Neural cell (in vitro differentiated cells): ENCODE results near the gene HOMEZ. TPM values are rescaled to one million over a fixed set of nuclear protein-coding genes. Genes with fewer than 3 reads are reported as not detected.

ENCODE experiments used
- H2AFZ ChIP-seq: fragments of 200-600, 300-800 bp; sonication (generic), shearing (Covaris generic); 2 replicates; pipeline ENCODE4 v1.6.0; 2014; ENCODE audit warnings: low read depth, mild to moderate bottlenecking, antibody characterized with exemption, low read length, moderate library complexity
- H3F3A ChIP-seq: fragments of 200-600 bp; shearing (Covaris generic); 2 replicates; pipeline ENCODE4 v1.6.1; 2016; ENCODE audit warnings: mild to moderate bottlenecking, moderate library complexity, mixed read lengths, antibody characterized with exemption, low read length; ENCODE audit not compliant: insufficient read depth, poor library complexity, severe bottlenecking
- H3K27ac ChIP-seq: fragments of 200-600, 300-800 bp; sonication (generic), shearing (Covaris generic); 2 replicates; pipeline ENCODE4 v1.5.1; 2014; ENCODE audit warnings: mild to moderate bottlenecking, low read length, moderate library complexity
- H3K27me3 ChIP-seq: fragments of 300-800, 200-600 bp; sonication (generic), shearing (Covaris generic); 2 replicates; pipeline ENCODE4 v1.6.0; 2014; ENCODE audit warnings: mild to moderate bottlenecking, low read depth, low read length, moderate library complexity; ENCODE audit not compliant: insufficient read depth
- H3K36me3 ChIP-seq: fragments of 300-800, 200-600 bp; sonication (generic), shearing (Covaris generic); 2 replicates; pipeline ENCODE4 v1.5.1; 2014; ENCODE audit warnings: mild to moderate bottlenecking, antibody characterized with exemption, low read length, moderate library complexity; ENCODE audit not compliant: insufficient read depth
- H3K4me2 ChIP-seq: fragments of 300-800, 200-600 bp; sonication (generic), shearing (Covaris generic); 2 replicates; pipeline ENCODE4 v1.6.0; 2014; ENCODE audit warnings: mild to moderate bottlenecking, low read length
- H3K4me3 ChIP-seq: fragments of 300-800, 200-600 bp; sonication (generic), shearing (Covaris generic); 2 replicates; pipeline ENCODE4 v1.5.1; 2014; ENCODE audit warnings: mild to moderate bottlenecking, low read length, moderate library complexity
- H3K79me2 ChIP-seq: fragments of 200-600 bp; shearing (Covaris generic); replicated peaks from 2 replicates; pipeline ENCODE4 v1.6.0; 2014; ENCODE audit warnings: mild to moderate bottlenecking, low read length, moderate library complexity; ENCODE audit not compliant: insufficient read depth
- H3K9ac ChIP-seq: fragments of 300-800, 200-600 bp; sonication (generic), shearing (Covaris generic); 2 replicates; pipeline ENCODE4 v1.6.1; 2016; ENCODE audit warnings: mild to moderate bottlenecking, low read length, mixed read lengths
- H3K9me2 ChIP-seq: fragments of 200-600 bp; shearing (Covaris generic); 2 replicates; pipeline ENCODE4 v1.6.1; 2016; ENCODE audit warnings: mild to moderate bottlenecking, low read length, mixed read lengths; ENCODE audit not compliant: insufficient read depth
- H3K9me3 ChIP-seq: fragments of 200-600, 300-800 bp; sonication (generic), shearing (Covaris generic); 2 replicates; pipeline ENCODE4 v1.6.1; 2016; ENCODE audit warnings: mild to moderate bottlenecking, mixed run types, low read length, moderate library complexity, mixed read lengths
- H4K20me1 ChIP-seq: fragments of 200-600 bp; shearing (Covaris generic); 2 replicates; pipeline ENCODE4 v1.6.1; 2016; ENCODE audit warnings: mild to moderate bottlenecking, mixed run types; ENCODE audit not compliant: insufficient read depth
- EP300 ChIP-seq: fragments of 450-650 bp; conservative IDR thresholded peaks from 2 replicates; pipeline ENCODE4 v1.6.1; 2014; ENCODE audit warnings: antibody characterized with exemption, mild to moderate bottlenecking, moderate library complexity; ENCODE audit not compliant: poor library complexity, severe bottlenecking
- EZH2 ChIP-seq: fragments of 200-600, 300-800 bp; shearing (Covaris generic), sonication (generic); IDR thresholded peaks from 2 replicates; pipeline ENCODE4 v1.6.1; 2014; ENCODE audit warnings: antibody characterized with exemption, low read length, borderline replicate concordance, mild to moderate bottlenecking; ENCODE audit not compliant: insufficient read depth, poor library complexity, severe bottlenecking
- MXI1 ChIP-seq: fragments of 450-650 bp; conservative IDR thresholded peaks from 2 replicates; pipeline ENCODE4 v1.6.1; 2014; ENCODE audit warnings: antibody characterized with exemption, mild to moderate bottlenecking; ENCODE audit not compliant: poor library complexity, severe bottlenecking
- POLR2AphosphoS5 ChIP-seq: IDR thresholded peaks from 2 replicates; pipeline ENCODE4 v1.6.1; 2012
- RAD21 ChIP-seq: fragments of 450-650 bp; conservative IDR thresholded peaks from 2 replicates; pipeline ENCODE4 v1.6.1; 2014; ENCODE audit warnings: antibody characterized with exemption, mild to moderate bottlenecking, moderate library complexity
- SMC3 ChIP-seq: fragments of 450-650 bp; conservative IDR thresholded peaks from 2 replicates; pipeline ENCODE4 v1.6.1; 2014; ENCODE audit warnings: antibody characterized with exemption, mild to moderate bottlenecking, moderate library complexity; ENCODE audit not compliant: poor library complexity
- TAF1 ChIP-seq: IDR thresholded peaks from 2 replicates; pipeline ENCODE4 v1.6.1; 2012; ENCODE audit warnings: low read depth
- polyA minus RNA-seq: library from RNA; depleted of rRNA, polyadenylated mRNA; stranded (reverse); fragments of >200 nt; gene quantifications from 2 replicates; pipeline ENCODE4 v1.2.3, GENCODE V29; 2014
- polyA plus RNA-seq: library from polyadenylated mRNA; depleted of rRNA; stranded (reverse); fragments of >200 nt; gene quantifications from 2 replicates; pipeline ENCODE4 v1.2.3, GENCODE V29; 2014
- TF ChIP-seq, protein P1 (sequence below): fragments of 450-650 bp; IDR thresholded peaks from 2 replicates; pipeline ENCODE4 v1.5.1; 2014; ENCODE audit warnings: antibody characterized with exemption, mild to moderate bottlenecking, moderate library complexity; ENCODE audit not compliant: poor library complexity, severe bottlenecking
- TF ChIP-seq, protein P2 (sequence below): IDR thresholded peaks from 2 replicates; pipeline ENCODE4 v1.6.1; 2012; ENCODE audit warnings: borderline replicate concordance

The HOMEZ gene, protein sequence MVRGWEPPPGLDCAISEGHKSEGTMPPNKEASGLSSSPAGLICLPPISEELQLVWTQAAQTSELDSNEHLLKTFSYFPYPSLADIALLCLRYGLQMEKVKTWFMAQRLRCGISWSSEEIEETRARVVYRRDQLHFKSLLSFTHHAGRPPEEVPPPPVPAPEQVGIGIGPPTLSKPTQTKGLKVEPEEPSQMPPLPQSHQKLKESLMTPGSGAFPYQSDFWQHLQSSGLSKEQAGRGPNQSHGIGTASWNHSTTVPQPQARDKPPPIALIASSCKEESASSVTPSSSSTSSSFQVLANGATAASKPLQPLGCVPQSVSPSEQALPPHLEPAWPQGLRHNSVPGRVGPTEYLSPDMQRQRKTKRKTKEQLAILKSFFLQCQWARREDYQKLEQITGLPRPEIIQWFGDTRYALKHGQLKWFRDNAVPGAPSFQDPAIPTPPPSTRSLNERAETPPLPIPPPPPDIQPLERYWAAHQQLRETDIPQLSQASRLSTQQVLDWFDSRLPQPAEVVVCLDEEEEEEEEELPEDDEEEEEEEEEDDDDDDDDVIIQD
- 4.4 and 6.6 TPM in 2 replicates for polyA plus RNA-seq
- polyA minus RNA-seq: 9.0 and 9.4 TPM in 2 replicates

DNA sequence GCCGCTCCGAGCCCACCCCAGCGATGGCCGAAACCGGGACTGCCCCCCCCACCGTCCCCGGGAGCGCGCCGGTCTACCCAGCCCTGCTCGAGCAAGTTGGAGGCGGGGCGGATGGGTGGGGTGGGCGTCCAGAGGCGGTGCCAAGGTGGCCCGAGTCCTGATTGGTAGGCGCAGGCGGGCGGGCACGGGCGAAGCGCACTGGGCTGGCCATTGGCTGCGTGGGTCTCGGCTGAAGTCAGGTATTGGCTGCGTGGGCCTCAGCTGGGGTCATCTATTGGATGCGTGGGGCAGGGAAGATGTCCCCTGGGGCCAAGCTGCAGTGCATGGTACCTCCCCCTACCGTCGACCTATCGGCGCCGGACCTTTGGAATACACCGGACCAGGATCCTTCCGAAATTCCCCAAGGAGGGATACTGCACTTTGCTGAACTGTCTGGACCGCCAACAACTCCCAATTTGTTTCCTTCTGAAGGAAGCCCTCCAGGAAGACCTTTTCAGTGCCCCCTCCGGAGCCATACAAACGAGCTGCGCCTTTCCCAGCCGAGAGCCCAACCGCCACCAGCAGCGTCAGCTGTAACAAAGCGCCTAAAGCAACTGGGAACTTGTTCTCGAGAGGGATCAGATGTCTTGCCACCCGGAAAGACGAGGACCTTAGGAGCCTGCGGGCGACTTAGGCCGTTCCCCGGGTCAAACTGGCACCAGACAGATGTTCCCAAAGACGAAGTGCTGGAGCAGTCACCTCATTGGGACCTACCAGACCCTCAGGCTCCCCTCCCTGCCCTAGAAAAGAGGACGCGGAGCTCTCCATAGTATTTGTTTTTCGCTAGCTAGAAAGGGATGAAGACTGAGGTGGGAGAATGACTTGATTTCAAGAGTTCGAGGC is at the start of gene HOMEZ:
HOMEZ (minus strand) TSS at position 113 of the 882 bp plus-strand sequence. CDS start 180 bp downstream, outside the sequence.
- Histone ChIP-seq H3K4me3 (peak within 1 kb of the TSS; percentile 94), H3K27me3 (no peaks in the 10 kb centered on the region), H3K79me2 (peaks cover 9% of the 10 kb centered on the region), H2AFZ (peak within 1 kb of the TSS; percentile 75), H3F3A (no peaks in the 10 kb centered on the region), H3K9me2 (no peaks in the 10 kb centered on the region), H3K9ac (peak within 1 kb of the TSS; percentile 80), H3K27ac (peak within 1 kb of the TSS; percentile 86), H3K36me3 (no peaks in the 10 kb centered on the region), H3K9me3 (no peaks in the 10 kb centered on the region), H3K4me2 (peak within 1 kb of the TSS; percentile 84), H4K20me1 (no peaks in the 10 kb centered on the region)
- TF ChIP-seq SMC3 (peak; percentile 21), TAF1 (peak; percentile 65), EZH2 (no peak), RAD21 (peak; percentile 15), POLR2AphosphoS5 (peak; percentile 83), EP300 (no peak), MXI1 (peak; percentile 53)
- TF ChIP-seq, protein P1, sequence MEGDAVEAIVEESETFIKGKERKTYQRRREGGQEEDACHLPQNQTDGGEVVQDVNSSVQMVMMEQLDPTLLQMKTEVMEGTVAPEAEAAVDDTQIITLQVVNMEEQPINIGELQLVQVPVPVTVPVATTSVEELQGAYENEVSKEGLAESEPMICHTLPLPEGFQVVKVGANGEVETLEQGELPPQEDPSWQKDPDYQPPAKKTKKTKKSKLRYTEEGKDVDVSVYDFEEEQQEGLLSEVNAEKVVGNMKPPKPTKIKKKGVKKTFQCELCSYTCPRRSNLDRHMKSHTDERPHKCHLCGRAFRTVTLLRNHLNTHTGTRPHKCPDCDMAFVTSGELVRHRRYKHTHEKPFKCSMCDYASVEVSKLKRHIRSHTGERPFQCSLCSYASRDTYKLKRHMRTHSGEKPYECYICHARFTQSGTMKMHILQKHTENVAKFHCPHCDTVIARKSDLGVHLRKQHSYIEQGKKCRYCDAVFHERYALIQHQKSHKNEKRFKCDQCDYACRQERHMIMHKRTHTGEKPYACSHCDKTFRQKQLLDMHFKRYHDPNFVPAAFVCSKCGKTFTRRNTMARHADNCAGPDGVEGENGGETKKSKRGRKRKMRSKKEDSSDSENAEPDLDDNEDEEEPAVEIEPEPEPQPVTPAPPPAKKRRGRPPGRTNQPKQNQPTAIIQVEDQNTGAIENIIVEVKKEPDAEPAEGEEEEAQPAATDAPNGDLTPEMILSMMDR: peak; percentile 48
- TF ChIP-seq, protein P2, sequence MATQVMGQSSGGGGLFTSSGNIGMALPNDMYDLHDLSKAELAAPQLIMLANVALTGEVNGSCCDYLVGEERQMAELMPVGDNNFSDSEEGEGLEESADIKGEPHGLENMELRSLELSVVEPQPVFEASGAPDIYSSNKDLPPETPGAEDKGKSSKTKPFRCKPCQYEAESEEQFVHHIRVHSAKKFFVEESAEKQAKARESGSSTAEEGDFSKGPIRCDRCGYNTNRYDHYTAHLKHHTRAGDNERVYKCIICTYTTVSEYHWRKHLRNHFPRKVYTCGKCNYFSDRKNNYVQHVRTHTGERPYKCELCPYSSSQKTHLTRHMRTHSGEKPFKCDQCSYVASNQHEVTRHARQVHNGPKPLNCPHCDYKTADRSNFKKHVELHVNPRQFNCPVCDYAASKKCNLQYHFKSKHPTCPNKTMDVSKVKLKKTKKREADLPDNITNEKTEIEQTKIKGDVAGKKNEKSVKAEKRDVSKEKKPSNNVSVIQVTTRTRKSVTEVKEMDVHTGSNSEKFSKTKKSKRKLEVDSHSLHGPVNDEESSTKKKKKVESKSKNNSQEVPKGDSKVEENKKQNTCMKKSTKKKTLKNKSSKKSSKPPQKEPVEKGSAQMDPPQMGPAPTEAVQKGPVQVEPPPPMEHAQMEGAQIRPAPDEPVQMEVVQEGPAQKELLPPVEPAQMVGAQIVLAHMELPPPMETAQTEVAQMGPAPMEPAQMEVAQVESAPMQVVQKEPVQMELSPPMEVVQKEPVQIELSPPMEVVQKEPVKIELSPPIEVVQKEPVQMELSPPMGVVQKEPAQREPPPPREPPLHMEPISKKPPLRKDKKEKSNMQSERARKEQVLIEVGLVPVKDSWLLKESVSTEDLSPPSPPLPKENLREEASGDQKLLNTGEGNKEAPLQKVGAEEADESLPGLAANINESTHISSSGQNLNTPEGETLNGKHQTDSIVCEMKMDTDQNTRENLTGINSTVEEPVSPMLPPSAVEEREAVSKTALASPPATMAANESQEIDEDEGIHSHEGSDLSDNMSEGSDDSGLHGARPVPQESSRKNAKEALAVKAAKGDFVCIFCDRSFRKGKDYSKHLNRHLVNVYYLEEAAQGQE: peak; percentile 37

DNA sequence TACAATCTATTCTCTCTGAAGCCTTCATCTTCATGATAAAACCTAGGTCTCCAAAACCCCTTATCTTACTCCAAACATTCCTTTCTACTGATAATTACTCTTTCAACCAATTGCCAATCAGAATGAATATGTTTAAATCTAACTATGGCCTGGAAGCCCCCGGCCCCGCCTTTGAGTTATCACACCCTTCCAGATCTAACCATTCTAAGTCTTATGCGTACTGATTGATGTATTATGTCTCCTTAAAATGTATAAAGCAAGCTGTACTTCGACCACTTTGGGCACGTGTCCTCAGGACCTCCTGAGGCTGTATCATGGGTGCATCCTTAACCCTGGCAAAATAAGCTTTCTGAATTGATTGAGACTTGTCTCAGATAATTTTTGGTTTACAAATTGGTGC is 49.7 kb upstream of the HOMEZ start:
- H3K9me3 ChIP-seq: no peaks in the 10 kb centered on the region
- no peak overlapping the region for H3K4me3 ChIP-seq
- no peaks in the 10 kb centered on the region for H3F3A ChIP-seq
- no peak overlapping the region for H3K4me2 ChIP-seq
- H3K36me3 ChIP-seq: no peaks in the 10 kb centered on the region
- no peak overlapping the region for H2AFZ ChIP-seq
- no peaks in the 10 kb centered on the region for H4K20me1 ChIP-seq
- H3K79me2 ChIP-seq: no peaks in the 10 kb centered on the region
- no peak overlapping the region for H3K9ac ChIP-seq
- TF ChIP-seq POLR2AphosphoS5: no peak
- no peak for TF ChIP-seq EZH2
- TF ChIP-seq, protein P2: no peak
- no peak for TF ChIP-seq RAD21
- TF ChIP-seq, protein P1: no peak
- no peak for TF ChIP-seq MXI1
- no peak for TF ChIP-seq EP300
- TF ChIP-seq SMC3: no peak
- no peak for TF ChIP-seq TAF1
- no peak overlapping the region for H3K27ac ChIP-seq
- no peaks in the 10 kb centered on the region for H3K27me3 ChIP-seq
- no peaks in the 10 kb centered on the region for H3K9me2 ChIP-seq
